Activated T-cell treated with anti-CD3 and anti-CD28 coated beads, Interleukin-2, amount 50 U/mL, for 72 hours (primary cell): ENCODE results near the gene SMIM27. TPM values are rescaled to one million over a fixed set of nuclear protein-coding genes. Genes with fewer than 3 reads are reported as not detected.
"Not testable (repeated sequence)": the region's sequence is repeated elsewhere in the genome, so short reads cannot be mapped to it uniquely, and the experiment has no call there.

Source experiments
- ATAC-seq, 2 donors: fragments of 150-1000 bp; cut with Tn5 transposase; replicated peaks in 1 of 2; 2 replicates each; pipeline ENCODE4 v1.10.0; 2021; ENCODE audit warnings: moderate library complexity in 2 of 2, mild to moderate bottlenecking in 1 of 2
- DNase-seq, 2 donors: peaks; one replicate each; pipeline ENCODE4 v3.0.0; 2021 to 2022; ENCODE audit warnings: mixed read lengths in 1 of 2
- H3K27ac Mint-ChIP-seq: one replicate; pipeline ENCODE4 v1.8.0; 2022; ENCODE audit warnings: mild to moderate bottlenecking, moderate library complexity, mixed read lengths
- H3K27me3 Mint-ChIP-seq: one replicate; pipeline ENCODE4 v1.8.0; 2022; ENCODE audit warnings: low read depth, mixed read lengths
- H3K36me3 Mint-ChIP-seq, 2 donors: one replicate each; pipeline ENCODE4 v1.8.0; 2022; ENCODE audit warnings: mixed read lengths in 2 of 2, mild to moderate bottlenecking in 1 of 2; ENCODE audit not compliant: insufficient read depth in 2 of 2
- H3K4me1 Mint-ChIP-seq: one replicate; pipeline ENCODE4 v1.8.0; 2022; ENCODE audit warnings: low read depth, mixed read lengths
- H3K4me3 Mint-ChIP-seq, 2 donors: one replicate each; pipeline ENCODE4 v1.8.0; 2022; ENCODE audit warnings: mild to moderate bottlenecking in 2 of 2, mixed read lengths in 2 of 2, moderate library complexity in 2 of 2
- H3K9me3 Mint-ChIP-seq, 2 donors: one replicate each; pipeline ENCODE4 v1.8.0; 2022; ENCODE audit warnings: mixed read lengths in 2 of 2
- total RNA-seq, 2 donors: library from RNA; stranded (reverse); gene quantifications; one replicate each; pipeline ENCODE4 v1.2.3, GENCODE V29; 2022

The SMIM27 gene
- total RNA-seq, 2 donors from 2014 or later, result 54.4 to 63.5 TPM

DNA sequence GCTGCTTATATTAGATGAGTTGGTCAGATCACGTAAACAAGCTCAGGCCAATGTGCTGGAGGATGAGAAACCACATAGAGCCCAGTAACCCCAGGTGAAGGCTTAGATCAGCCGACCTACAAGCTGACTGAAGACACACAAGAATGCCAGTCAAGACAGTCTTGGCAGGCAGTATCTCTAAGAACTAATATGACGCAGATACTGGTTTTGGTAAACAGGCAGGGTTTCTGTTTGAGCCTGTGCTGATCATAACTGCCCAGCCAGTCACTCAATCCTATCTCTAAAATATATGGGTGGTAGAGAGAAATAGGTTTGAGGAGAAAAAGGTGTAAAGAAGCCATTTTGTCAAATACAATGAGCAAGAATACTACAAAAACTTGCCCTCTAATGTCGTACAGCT, 18.3 kb upstream of the SMIM27 start:
- Mint-ChIP-seq H3K27ac (no peak overlapping the region), H3K4me3 (no peak overlapping the region), H3K9me3 (no peaks in the 10 kb centered on the region), H3K36me3 (peaks cover 2 to 3% of the 10 kb centered on the region in 2 donors), H3K27me3 (no peaks in the 10 kb centered on the region), H3K4me1 (no peaks in the 10 kb centered on the region)
- ATAC-seq (no peak), DNase-seq (no peak)

DNA sequence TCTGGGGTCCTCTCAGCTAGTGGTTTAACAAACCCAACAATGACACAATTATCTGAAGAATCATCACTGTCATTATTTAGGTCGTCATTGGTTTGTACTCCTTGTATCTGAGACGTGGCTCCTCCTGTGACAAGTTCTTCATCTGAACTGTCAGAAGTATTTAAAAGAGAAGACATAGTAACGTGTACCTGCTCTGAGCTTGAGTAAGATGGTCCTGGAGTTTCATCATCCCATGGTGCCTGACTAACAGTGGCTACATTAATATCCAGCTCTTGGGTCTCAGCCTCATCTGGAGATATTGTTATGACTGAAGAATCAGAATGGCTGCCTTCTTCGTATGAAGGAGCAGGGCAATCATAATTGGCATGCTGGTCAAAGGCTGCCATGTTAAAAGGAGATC, 9.1 kb upstream of the SMIM27 start:
- Mint-ChIP-seq H3K4me3 (no peak overlapping the region), H3K9me3 (no peaks in the 10 kb centered on the region), H3K27ac (peak overlapping the region; percentile 56), H3K4me1 (peaks cover 9% of the 10 kb centered on the region), H3K27me3 (no peaks in the 10 kb centered on the region), H3K36me3 (peaks cover 7 to 23% of the 10 kb centered on the region in 2 donors)
- ATAC-seq (peak in 1 of 2 donors; percentile 21), DNase-seq (no peak)

DNA sequence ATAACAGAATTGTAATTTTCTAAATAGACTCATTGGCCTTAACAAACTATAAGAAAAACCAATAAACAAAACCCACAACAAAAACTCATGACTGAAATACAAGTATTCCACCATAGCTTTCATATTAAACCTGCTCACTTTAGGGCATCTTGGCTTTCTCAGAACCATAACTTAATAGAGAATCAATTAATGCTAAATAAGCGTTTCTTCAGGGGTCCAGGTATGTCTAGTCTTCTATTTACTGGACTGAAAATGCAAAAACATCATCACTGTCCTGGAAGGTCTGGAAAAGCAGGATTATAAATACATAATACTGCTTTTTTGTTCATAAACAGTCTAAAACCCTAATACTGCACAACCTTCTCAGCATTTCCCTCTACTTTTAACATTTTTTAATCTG, 6.2 kb upstream of the SMIM27 start:
- peaks cover 32% of the 10 kb centered on the region for H3K4me1 Mint-ChIP-seq
- H3K36me3 Mint-ChIP-seq, result peaks cover 7 to 29% of the 10 kb centered on the region in 2 donors
- H3K27ac Mint-ChIP-seq, result peak overlapping the region; percentile 63
- H3K27me3 Mint-ChIP-seq, result no peaks in the 10 kb centered on the region
- H3K4me3 Mint-ChIP-seq, result no peak overlapping the region
- ATAC-seq (no peak), DNase-seq (no peak)
- H3K9me3 Mint-ChIP-seq, result no peaks in the 10 kb centered on the region

DNA sequence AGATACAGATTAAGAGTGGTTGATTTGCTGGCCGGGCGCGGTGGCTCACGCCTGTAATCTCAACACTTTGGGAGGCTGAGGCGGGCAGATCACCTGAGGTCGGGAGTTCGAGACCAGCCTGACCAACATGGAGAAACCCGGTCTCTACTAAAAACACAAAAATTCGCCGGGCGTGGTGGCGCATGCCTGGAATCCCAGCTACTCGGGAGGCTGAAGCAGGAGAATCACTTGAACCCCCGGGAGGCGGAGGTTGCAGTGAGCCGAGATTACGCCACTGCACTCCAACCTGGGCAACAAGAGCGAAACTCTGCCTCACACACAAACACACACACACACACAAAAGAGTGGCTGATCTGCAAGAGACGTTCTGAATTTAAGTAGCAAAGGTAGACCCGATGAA, 3.9 kb upstream of the SMIM27 start:
- not testable (repeated sequence) for H3K27me3 Mint-ChIP-seq, H3K4me3 Mint-ChIP-seq, H3K9me3 Mint-ChIP-seq, ATAC-seq, DNase-seq, H3K27ac Mint-ChIP-seq
- Mint-ChIP-seq H3K36me3 (peaks cover 7 to 23% of the 10 kb centered on the region in 2 donors), H3K4me1 (peaks cover 34% of the 10 kb centered on the region)

DNA sequence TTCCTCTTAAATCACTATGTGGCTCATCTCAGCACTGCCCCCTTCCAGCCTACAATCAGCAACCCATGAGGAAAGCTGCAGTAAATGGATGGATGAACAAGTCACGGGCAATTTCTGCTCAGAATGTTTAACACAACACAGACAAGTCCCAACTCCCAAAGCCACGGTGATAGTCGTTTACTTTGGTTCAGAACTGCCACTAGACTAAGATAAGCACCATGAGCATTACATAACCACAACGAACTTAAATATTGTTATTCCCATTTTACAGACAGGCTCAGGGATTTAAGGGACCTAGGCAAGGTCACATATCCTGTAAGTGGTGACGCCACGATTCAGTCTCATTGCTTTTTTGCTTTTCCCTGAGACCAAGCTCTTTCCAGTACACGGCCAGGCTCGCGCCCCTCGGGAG, 2.0 kb upstream of the SMIM27 start:
- Mint-ChIP-seq H3K9me3 (no peaks in the 10 kb centered on the region), H3K4me1 (peaks cover 48% of the 10 kb centered on the region), H3K36me3 (peaks cover 3 to 19% of the 10 kb centered on the region in 2 donors), H3K27me3 (no peaks in the 10 kb centered on the region), H3K4me3 (peak overlapping the region; percentile 100), H3K27ac (peak overlapping the region; percentile 27)
- no peak for DNase-seq
- ATAC-seq, result no peak

DNA sequence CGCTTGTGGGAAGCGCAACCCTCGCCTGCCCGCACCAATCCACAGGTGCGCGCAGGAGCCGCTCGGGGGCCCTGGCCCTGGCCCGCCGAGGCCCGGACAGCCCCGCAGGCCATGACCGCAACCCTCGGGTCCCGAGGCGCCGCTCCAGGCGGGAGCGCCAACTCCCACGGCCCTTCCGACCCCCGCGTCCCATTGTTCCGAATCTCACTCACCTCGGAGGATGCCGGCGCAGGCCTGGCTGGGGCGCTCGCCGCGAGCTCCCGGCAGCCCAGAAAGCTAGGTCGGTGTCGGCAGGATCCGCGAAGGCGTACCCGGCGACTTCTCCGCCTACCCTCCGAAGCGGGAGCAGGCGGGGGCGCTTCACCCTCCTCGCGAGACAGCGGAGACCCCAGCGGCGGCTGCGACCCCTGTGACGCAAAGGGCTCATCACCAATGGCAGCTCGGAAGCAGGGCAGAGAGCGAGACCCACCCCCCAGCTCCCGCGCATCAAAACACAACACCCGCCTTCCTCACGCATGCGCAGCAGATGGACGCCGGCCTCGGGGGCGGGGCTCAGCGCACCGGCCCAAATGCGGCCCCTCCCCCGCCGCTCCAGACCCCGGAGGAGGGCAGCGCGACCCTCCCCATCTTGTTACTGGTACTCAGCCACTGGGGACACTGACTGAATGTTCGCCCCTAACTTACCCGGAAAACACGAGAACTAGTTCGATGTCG, 1.4 kb upstream of the SMIM27 start:
- no peaks in the 10 kb centered on the region for H3K9me3 Mint-ChIP-seq
- peaks cover 3 to 19% of the 10 kb centered on the region in 2 donors for H3K36me3 Mint-ChIP-seq
- peak overlapping the region; percentile 100 for H3K4me3 Mint-ChIP-seq
- no peaks in the 10 kb centered on the region for H3K27me3 Mint-ChIP-seq
- H3K27ac Mint-ChIP-seq, result peak overlapping the region; percentile 100
- H3K4me1 Mint-ChIP-seq, result peaks cover 48% of the 10 kb centered on the region
- peak; percentile 81 to 82 for ATAC-seq
- peak; percentile 94 to 95 for DNase-seq

DNA sequence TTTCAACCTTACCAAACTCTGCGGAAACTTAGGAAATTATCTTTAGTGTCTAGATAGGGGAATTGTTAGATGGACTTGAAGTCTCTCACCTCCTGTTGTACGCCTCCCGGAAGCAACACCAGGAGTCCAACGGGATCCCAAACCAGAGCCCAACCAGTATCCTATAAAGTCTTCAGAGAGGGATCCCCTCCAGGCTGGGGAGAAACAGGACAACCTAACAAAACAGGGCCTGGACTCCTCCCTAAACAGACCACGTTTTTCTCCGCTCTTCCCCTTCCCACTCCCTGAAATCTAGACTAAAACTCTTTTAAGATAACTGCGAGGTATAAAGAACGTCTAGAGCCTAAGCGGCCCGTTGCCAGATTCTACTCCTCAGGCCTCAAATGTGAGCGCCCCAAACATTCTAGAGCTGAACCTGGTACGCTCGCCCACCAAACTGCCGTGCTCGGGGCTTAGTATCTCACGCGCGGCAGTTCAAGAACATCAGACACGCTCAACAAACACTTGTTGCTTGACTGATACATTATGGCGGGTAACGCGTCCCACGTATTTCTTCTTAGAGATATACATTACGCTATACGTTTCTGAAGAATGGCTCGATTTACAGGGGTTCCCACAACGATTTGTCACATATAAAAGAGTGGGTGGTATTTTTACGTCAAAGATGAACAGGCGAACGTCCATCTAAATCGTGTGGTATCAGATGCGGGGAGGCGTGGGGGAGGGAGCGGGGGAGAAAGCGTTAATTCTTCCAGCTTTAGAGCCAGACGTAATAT, 663 bp upstream of the SMIM27 start:
- Mint-ChIP-seq H3K4me1 (peaks cover 54% of the 10 kb centered on the region), H3K27ac (peak overlapping the region; percentile 100), H3K4me3 (peak overlapping the region; percentile 100), H3K9me3 (no peaks in the 10 kb centered on the region), H3K27me3 (no peaks in the 10 kb centered on the region), H3K36me3 (peaks cover 3 to 19% of the 10 kb centered on the region in 2 donors)
- DNase-seq (peak; percentile 51 to 64), ATAC-seq (peak; percentile 47 to 61)

DNA sequence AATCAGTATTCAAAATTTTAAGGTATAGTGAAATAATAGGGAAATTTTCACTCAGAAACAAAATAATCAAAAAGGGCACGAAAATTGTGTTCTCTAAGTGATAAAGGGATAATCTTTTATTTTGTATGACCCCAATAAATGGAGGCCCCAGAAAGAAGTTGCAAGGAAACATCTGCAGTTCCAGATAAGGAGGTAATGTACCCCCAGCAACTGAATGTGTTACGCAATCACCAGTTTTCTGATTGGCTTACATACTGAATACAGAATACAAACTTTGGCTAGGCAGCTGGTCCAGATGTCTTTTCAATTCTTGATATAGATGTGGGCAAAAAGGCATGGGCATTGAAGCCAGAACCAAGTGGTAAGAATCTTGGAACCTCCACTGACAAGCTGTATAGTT, 2.0 kb downstream of the SMIM27 start:
- no peak for ATAC-seq
- Mint-ChIP-seq H3K4me3 (peak overlapping the region in 1 of 2 donors; percentile 100), H3K27me3 (no peaks in the 10 kb centered on the region), H3K4me1 (peaks cover 38% of the 10 kb centered on the region), H3K36me3 (peaks cover 3 to 12% of the 10 kb centered on the region in 2 donors), H3K27ac (peak overlapping the region; percentile 100), H3K9me3 (no peaks in the 10 kb centered on the region)
- DNase-seq, result no peak

DNA sequence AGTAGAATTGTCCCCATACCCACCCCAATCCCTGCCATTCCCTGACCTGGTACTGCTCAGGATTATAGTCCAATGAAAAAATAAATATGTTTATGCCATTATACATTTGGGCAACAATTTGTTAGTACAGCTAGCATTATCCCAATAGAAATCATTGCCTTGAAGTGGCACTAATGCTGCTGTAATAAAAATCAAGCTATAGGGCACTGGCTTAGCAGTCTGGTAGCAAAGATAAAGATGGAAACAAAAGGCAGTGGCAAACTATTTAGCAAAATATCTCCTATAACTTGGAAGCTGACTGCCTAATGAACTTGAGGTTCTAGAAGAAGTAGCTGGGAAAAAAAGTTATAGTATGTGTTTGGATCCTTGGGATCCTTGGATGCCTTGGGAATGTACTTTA, 2.5 kb downstream of the SMIM27 start:
- H3K27me3 Mint-ChIP-seq, result no peaks in the 10 kb centered on the region
- H3K4me1 Mint-ChIP-seq, result peaks cover 37% of the 10 kb centered on the region
- H3K4me3 Mint-ChIP-seq, result no peak overlapping the region
- no peak for ATAC-seq
- H3K36me3 Mint-ChIP-seq, result peaks cover 3 to 12% of the 10 kb centered on the region in 2 donors
- no peaks in the 10 kb centered on the region for H3K9me3 Mint-ChIP-seq
- H3K27ac Mint-ChIP-seq, result peak overlapping the region; percentile 73
- no peak for DNase-seq

DNA sequence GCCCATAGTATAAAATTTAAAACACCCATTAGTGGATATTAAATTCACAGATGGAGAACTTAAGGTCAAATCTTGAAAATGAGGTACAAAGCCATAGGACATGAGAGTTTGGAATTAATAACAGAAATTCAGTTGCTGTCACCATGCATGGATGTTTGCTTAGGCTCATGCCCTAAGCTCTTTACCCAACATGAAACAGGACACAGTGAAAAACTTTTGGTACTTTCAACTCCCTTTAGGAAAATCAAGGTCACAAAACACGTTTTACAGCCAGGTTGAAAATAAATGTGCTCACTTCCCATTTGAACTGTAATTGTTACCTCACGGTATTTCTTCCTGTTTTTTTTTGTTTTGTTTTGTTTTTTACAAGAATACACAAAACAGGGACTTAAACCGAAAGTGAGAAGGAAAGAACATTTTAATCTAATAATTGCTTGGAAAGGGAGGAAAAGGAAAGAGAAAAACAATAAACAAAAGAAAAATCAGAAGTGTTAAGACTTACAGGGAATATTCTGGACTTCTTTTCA, 6.3 kb downstream of the SMIM27 start:
- Mint-ChIP-seq H3K4me1 (peaks cover 25% of the 10 kb centered on the region), H3K4me3 (no peak overlapping the region), H3K9me3 (no peaks in the 10 kb centered on the region), H3K36me3 (no peaks in the 10 kb centered on the region), H3K27me3 (no peaks in the 10 kb centered on the region), H3K27ac (peak overlapping the region; percentile 96)
- no peak for ATAC-seq
- DNase-seq, result no peak

DNA sequence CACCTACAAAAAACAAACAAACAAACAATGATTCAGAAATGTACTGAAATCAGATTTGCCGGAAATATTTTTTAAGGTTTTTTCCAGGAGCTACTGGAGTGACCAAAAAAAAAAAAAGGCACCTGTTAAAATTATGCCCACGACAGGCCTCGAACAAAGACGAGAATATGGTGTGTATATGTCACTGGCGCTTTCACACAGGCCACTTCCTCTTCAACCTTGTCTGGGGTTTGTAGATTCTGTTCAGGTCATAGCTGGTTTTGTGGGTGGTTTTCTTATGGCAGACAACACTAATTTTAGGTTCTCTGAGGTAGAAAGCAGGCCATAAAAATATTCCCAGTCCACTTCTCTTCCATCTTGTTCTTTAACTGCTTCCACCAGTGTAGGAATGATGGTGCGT, 13.8 kb downstream of the SMIM27 start:
- H3K36me3 Mint-ChIP-seq, result peaks cover 3 to 13% of the 10 kb centered on the region in 2 donors
- no peaks in the 10 kb centered on the region for H3K27me3 Mint-ChIP-seq
- DNase-seq, result no peak
- no peak overlapping the region for H3K27ac Mint-ChIP-seq
- H3K4me3 Mint-ChIP-seq, result no peak overlapping the region
- no peaks in the 10 kb centered on the region for H3K9me3 Mint-ChIP-seq
- peak in 1 of 2 donors; percentile 30 for ATAC-seq
- H3K4me1 Mint-ChIP-seq, result peaks cover 18% of the 10 kb centered on the region

DNA sequence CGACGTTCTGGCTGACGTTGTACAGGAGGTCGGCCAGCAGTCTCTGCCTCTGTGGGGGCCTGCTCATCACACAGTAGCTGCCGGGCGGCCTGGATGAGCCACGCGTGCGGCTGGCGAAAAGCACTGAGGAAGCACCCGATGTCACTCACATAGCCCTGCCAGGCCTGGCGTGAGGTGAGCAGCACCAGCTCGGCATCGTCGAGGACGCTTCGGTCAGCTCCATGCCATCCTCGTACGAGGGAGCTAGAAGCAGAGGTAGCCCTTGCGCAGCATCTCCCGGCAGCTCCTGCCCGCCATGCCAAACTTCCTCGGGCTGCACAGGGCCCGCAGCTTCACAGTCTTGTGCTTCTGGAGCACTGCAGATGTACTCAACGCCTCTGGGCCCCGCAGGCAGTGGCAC, 14.6 kb downstream of the SMIM27 start:
- no peak for ATAC-seq
- Mint-ChIP-seq H3K9me3 (no peaks in the 10 kb centered on the region), H3K36me3 (peaks cover 3 to 13% of the 10 kb centered on the region in 2 donors), H3K4me1 (peaks cover 24% of the 10 kb centered on the region), H3K27me3 (no peaks in the 10 kb centered on the region), H3K4me3 (no peak overlapping the region), H3K27ac (no peak overlapping the region)
- no peak for DNase-seq

DNA sequence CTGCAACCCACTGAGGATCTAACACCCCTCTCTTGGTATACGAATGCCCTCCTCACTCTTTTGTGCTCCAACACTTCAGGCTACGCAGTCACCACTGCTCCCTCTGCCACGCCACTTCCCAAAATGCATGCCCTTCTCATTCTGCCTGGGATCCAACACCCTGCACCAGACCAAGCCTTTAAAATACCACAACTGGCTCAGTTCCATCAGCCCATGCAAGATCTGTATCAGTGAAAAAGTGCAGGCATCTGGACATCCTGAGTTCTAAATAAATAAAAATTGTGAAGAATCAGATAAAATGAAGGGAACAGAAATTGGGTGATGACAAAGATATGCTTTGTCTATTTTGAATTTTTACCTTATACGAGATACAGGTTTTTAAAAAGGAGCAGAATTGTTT, 18.1 kb downstream of the SMIM27 start:
- H3K27me3 Mint-ChIP-seq, result no peaks in the 10 kb centered on the region
- peaks cover 4 to 18% of the 10 kb centered on the region in 2 donors for H3K36me3 Mint-ChIP-seq
- H3K27ac Mint-ChIP-seq, result peak overlapping the region; percentile 65
- H3K4me1 Mint-ChIP-seq, result peaks cover 42% of the 10 kb centered on the region
- H3K9me3 Mint-ChIP-seq, result no peaks in the 10 kb centered on the region
- ATAC-seq (no peak), DNase-seq (no peak)
- H3K4me3 Mint-ChIP-seq, result no peak overlapping the region
